Activated naive CD8-positive, alpha-beta T cell treated with anti-CD3 and anti-CD28 coated beads, Interleukin-2, amount 50 U/mL, for 16 hours (primary cell): ENCODE measurements around the gene NXPE1.

ENCODE experiments used
- DNase-seq: peaks from one replicate; pipeline ENCODE4 v3.0.0-alpha.2; 2020; ENCODE audit warnings: low read depth, low spot score

The NXPE1 gene

GRCh38 chr11:114562166-114562916 is 2.7 kb upstream of the NXPE1 start:
- DNase-seq, result no peak

GRCh38 chr11:114556135-114556534 is 3.5 kb downstream of the NXPE1 start:
- DNase-seq, result no peak

DNA sequence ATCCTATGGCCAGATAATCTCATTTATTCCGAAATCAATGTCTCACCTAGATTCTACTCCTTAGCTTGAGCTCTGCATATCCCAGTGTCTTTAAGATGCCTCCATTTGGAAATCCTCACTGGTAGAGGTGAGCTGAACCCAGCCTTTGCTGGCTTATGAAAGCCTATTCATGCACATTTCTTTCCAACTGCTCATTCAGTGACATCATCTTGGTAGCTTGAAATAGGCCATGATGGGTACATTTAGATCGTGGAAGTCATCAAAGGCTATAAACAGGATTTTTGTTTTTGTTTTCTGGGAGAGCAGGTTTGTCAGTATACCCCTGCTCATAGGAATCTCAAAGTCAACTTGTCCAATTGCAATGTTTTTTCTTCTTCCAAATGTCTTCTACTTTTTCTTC is 6.0 kb downstream of the NXPE1 start:
- no peak for DNase-seq

DNA sequence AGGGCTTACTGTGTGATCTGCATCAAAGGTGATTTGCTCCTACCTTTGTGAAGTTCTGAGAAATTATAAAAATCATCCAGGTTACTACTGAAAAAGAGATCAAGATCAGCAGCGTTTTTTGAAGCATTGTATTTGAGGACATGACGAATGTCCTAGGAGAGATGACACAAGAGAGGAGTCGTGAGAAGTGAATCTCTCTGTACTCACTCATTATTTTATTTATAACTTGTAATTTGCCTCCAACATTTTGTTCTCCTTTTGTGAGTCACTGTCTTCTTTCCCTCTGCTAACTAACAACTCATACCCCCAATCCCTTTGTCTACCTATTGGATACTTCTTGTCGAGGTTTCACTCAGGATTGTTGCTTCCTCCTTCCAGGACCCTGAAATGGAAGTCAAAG is 8.6 kb downstream of the NXPE1 start:
- no peak for DNase-seq

GRCh38 chr11:114525682-114526081 is 34.0 kb downstream of the NXPE1 start:
- DNase-seq, result no peak

- no peak for DNase-seq
These were observed 35.6 kb downstream of the NXPE1 start for GRCh38 chr11:114524122-114524521.

DNA sequence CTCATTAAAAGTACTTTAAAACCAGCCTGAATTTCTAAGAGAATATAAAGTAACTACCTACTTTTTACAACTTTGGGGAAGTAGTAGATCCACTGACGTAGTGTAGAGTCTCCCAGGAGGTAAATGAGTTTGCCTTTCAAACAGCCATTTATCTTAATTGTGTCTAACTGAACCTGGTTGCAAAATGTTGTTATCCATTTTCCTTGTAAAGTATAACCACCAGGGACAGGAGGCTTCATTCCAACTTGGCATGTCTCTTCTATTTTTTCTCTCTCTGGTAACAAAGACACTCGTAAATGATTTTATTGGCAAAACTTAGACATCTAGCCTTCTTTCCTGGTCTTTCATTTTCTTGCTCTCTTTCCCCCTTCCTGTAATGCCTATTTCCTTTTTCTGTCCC is 36.9 kb downstream of the NXPE1 start:
- no peak for DNase-seq

- no peak for DNase-seq
These were observed 48.1 kb downstream of the NXPE1 start for GRCh38 chr11:114511538-114511937.

- DNase-seq, result no peak
These were observed 48.6 kb downstream of the NXPE1 start for GRCh38 chr11:114511079-114511478.

GRCh38 chr11:114501901-114502300 is 57.8 kb downstream of the NXPE1 start:
- DNase-seq, result no peak

DNA sequence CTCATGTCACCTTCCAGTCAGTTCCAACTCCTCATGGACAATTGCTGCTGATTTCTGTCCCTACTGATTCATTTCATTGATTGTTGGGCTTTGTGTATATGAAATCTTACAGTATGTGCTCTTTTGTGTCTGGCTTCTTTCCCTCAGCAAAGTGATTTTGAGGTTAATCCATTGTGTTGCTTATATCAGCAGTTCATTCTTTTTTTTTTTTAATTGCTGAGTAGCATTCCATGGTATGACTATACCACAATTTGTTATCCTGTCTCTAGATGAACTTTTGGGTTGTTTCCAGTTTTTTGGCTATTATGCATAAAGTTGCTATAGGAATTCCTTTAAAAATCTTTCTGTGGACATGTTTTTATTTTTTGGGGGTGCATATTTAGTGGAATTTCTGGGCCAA is 59.9 kb downstream of the NXPE1 start:
- no peak for DNase-seq

DNA sequence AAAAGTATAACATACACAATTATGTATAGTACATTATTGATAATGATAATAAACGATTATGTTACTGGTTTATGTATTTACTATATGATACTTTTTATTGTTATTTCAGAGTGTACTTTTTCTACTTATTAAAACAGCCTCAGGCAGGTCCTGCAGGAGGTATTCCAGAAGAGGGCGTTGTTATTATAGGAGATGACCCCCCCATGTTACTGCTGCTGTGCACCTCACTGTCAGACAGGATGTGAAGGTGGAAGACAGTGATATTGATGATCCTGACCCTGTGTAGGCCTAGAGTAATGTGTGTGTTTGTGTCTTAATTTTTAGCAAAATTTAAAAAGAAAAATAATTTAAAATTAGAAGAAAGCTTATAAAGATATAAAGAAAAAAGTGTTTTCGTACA is 62.8 kb downstream of the NXPE1 start:
- no peak for DNase-seq

- DNase-seq, result no peak
These were observed 75.8 kb downstream of the NXPE1 start for GRCh38 chr11:114483929-114484328.

DNA sequence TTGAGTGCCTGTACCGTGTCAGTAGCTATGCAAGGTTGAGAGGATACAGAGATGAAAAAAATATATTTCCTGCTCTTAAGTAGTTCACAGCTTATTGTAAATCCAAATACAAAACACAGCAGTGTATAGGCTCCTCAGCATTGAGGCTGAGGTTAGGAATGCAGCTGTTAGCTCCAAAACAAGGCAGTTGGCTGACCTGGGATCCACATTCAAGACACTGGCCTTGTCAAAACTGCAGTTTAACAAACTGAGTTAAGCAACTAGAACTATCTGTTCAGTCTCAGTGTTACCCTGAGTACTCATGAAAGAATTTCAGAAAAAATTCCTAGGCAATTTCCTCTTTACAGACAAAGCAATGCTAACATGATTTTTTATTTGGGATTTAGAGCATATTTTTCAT is 77.6 kb downstream of the NXPE1 start:
- no peak for DNase-seq

DNA sequence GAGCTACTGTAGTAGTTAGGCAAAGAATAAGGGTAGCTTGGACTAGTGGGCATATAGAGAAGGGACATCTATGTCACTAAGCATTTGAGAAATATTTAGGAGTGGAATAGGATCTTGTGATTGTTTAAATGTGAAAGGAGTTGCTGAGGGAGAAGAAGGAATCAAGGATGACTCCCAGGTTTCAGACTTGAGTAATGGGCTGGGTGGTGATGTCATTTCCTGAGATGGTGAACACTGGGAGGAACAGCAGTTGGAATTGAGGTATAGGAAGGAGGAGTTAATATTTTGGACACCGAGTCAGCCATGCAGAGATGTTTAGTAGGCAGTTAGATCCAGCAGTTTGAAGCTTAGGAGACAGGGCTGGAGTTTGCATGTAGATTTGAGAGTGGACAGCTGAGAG is 80.3 kb downstream of the NXPE1 start:
- no peak for DNase-seq

- DNase-seq, result no peak
These were observed 80.9 kb downstream of the NXPE1 start for GRCh38 chr11:114478768-114479167.

DNA sequence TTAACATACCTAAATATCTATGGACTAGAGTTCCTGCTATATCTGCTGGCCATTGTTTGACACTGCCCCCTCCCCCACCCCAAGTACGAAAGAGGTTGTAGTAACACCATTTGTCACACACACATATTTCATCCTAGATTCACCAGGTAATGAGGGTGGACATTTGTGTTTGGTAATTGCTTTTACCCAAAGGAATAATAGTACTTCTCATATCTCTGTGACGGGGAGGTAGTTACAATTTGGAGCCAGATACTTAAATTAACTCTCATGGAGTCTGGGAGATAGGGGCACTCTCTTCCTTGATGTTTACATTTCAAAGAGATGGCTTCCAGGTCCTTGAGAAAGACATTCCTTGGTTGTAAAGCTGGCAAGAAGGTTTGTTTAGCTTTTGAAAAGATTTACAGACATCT is 81.7 kb downstream of the NXPE1 start:
- DNase-seq, result no peak

DNA sequence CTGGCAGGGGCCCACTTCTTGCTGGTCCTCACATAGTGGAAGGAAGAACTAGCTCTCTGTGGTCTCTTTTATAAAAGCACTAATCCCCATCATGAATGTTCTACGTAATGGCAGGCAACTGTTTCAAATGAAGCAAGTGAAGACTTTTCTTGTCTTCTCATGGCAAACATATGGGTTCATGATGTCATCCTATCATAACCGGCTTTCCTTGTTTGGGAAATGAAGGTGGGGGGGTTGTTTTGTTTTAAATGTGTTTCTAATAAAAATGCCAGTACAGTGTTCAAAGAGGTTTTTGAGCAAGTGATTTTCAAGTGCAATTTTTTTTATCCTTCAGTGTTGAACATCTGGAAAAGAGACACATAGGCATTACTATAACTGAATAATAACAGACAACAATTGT is 87.0 kb downstream of the NXPE1 start:
- DNase-seq, result no peak
